Transverse colon (tissue), 3 donors: ENCODE data around the gene RNGTT.

Experiments used
- POLR2A ChIP-seq: fragments of 450-650 bp; IDR thresholded peaks from one replicate; pipeline ENCODE4 v1.6.1; 2016; ENCODE audit warnings: antibody characterized with exemption, mild to moderate bottlenecking, moderate library complexity
- TF ChIP-seq, protein P1 (sequence below), 5 experiments: fragments of 200-600 bp in 3 of 5; fragments of 450-650 bp in 2 of 5; sonication (generic) in 3 of 5; IDR thresholded peaks; 1 replicate in 2 of 5; 2 replicates in 3 of 5; pipeline ENCODE4 v1.5.1; 2016 to 2017; ENCODE audit warnings: antibody characterized with exemption in 5 of 5, inconsistent platforms in 3 of 5, mild to moderate bottlenecking in 2 of 5, moderate library complexity in 1 of 5

DNA sequence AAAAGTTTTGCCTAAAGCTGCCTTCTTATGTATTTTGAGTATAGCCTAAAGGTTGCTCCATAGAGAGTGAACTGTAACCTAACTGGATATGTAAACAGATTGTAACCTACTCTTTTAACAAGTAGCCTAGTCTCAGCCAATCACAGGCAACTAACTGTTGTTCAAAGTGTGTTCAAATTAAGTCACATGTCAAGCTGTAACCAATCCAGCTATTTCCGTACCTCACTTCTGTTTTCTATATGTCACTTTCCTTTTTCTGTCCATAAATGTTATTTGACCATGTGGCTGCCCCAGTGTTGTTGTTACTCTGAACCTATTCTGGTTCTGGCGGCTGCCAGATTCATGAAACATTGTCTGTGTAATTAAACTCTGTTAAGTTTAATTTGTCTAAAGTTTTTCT, 47.4 kb upstream of the RNGTT start:
- TF ChIP-seq, protein P1, sequence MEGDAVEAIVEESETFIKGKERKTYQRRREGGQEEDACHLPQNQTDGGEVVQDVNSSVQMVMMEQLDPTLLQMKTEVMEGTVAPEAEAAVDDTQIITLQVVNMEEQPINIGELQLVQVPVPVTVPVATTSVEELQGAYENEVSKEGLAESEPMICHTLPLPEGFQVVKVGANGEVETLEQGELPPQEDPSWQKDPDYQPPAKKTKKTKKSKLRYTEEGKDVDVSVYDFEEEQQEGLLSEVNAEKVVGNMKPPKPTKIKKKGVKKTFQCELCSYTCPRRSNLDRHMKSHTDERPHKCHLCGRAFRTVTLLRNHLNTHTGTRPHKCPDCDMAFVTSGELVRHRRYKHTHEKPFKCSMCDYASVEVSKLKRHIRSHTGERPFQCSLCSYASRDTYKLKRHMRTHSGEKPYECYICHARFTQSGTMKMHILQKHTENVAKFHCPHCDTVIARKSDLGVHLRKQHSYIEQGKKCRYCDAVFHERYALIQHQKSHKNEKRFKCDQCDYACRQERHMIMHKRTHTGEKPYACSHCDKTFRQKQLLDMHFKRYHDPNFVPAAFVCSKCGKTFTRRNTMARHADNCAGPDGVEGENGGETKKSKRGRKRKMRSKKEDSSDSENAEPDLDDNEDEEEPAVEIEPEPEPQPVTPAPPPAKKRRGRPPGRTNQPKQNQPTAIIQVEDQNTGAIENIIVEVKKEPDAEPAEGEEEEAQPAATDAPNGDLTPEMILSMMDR (IDR thresholded peaks at IDR 0.05): no peak
- TF ChIP-seq POLR2A: no peak
